ENCODE measurements around the gene SPAST. TPM values are rescaled to one million over a fixed set of nuclear protein-coding genes. Genes with fewer than 3 reads are reported as not detected.
"Not testable (repeated sequence)": the region's sequence is repeated elsewhere in the genome, so short reads cannot be mapped to it uniquely, and the experiment has no call there.

Gene SPAST, protein sequence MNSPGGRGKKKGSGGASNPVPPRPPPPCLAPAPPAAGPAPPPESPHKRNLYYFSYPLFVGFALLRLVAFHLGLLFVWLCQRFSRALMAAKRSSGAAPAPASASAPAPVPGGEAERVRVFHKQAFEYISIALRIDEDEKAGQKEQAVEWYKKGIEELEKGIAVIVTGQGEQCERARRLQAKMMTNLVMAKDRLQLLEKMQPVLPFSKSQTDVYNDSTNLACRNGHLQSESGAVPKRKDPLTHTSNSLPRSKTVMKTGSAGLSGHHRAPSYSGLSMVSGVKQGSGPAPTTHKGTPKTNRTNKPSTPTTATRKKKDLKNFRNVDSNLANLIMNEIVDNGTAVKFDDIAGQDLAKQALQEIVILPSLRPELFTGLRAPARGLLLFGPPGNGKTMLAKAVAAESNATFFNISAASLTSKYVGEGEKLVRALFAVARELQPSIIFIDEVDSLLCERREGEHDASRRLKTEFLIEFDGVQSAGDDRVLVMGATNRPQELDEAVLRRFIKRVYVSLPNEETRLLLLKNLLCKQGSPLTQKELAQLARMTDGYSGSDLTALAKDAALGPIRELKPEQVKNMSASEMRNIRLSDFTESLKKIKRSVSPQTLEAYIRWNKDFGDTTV
- total RNA-seq (ENCODE audit: low replicate concordance), result 28.5 and 43.6 TPM in 2 replicates

DNA sequence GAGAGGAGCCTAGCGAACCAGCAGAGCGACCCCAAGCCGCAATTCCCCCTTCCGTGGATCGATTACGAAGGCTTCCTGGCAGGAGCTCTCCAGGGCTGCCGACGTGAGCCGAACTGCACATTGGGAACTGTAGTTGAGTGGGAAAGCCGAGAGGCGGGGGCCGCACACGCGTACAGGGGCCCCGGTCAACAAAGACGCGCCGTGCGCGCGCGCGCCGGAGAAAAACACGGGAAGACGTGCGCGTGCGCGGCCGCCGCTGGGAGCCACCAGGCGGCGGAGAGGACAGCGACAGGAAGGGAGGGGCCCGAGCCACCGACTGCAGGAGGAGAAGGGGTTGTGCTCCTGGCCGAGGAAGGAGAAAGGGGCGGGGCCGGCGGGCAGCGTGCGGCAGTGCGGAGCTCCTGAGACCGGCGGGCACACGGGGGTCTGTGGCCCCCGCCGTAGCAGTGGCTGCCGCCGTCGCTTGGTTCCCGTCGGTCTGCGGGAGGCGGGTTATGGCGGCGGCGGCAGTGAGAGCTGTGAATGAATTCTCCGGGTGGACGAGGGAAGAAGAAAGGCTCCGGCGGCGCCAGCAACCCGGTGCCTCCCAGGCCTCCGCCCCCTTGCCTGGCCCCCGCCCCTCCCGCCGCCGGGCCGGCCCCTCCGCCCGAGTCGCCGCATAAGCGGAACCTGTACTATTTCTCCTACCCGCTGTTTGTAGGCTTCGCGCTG is at the start of gene SPAST:
SPAST (plus strand) TSS at position 247 of the 711 bp plus-strand sequence; CDS start at position 523, 276 bp downstream.
- peaks cover 6% of the 10 kb centered on the region for H3K27me3 Mint-ChIP-seq (ENCODE audit: insufficient read depth, low read depth)
- Histone ChIP-seq H3K4me3 (peak within 1 kb of the TSS; percentile 96), H3K27me3 (no peaks in the 10 kb centered on the region), H3K9ac (peak within 1 kb of the TSS; percentile 79), H3K9me3 (ENCODE audit: low read depth) (no peaks in the 10 kb centered on the region), H3K36me3 (no peaks in the 10 kb centered on the region), H2AFZ (replicated peaks) (peak within 1 kb of the TSS; percentile 95), H3K79me2 (ENCODE audit: low read depth) (peaks cover 30% of the 10 kb centered on the region), H3K4me1 (peaks cover 9% of the 10 kb centered on the region), H4K20me1 (ENCODE audit: low read depth) (no peaks in the 10 kb centered on the region), H3K27ac (peak within 1 kb of the TSS; percentile 85), H3F3A (ENCODE audit: low read depth) (peaks cover 26% of the 10 kb centered on the region), H3K4me2 (peak within 1 kb of the TSS; percentile 90)
- H3K4me3 Mint-ChIP-seq, result peak within 1 kb of the TSS; percentile 98
- H3K9me3 Mint-ChIP-seq, result no peaks in the 10 kb centered on the region
- peak; percentile 99 for DNase-seq (ENCODE audit: low spot score)
- peak within 1 kb of the TSS; percentile 92 for H3K27ac Mint-ChIP-seq
- H3K36me3 Mint-ChIP-seq, result peaks cover 7% of the 10 kb centered on the region
- H3K4me1 Mint-ChIP-seq, result peaks cover 17% of the 10 kb centered on the region
- TF ChIP-seq EZH2 (IDR thresholded peaks at IDR 0.05) (no peak), CTCF (IDR thresholded peaks at IDR 0.05) (peak; percentile 40)

- not testable (repeated sequence) for H3K9me3 ChIP-seq (ENCODE audit: low read depth); H3K27me3 ChIP-seq; H3F3A ChIP-seq (ENCODE audit: low read depth); H3K9ac ChIP-seq; H3K27ac ChIP-seq; H3K79me2 ChIP-seq (ENCODE audit: low read depth); H3K27ac Mint-ChIP-seq; H3K4me1 ChIP-seq; H3K4me2 ChIP-seq; H2AFZ ChIP-seq (replicated peaks); H3K4me1 Mint-ChIP-seq; H3K9me3 Mint-ChIP-seq; H4K20me1 ChIP-seq (ENCODE audit: low read depth); H3K27me3 Mint-ChIP-seq (ENCODE audit: insufficient read depth, low read depth); H3K36me3 ChIP-seq; DNase-seq (ENCODE audit: low spot score); H3K4me3 Mint-ChIP-seq; H3K4me3 ChIP-seq
- peaks cover 11% of the 10 kb centered on the region for H3K36me3 Mint-ChIP-seq
Measured at GRCh38 chr2:32018789-32019482, 44.4 kb upstream of the SPAST start.

- not testable (repeated sequence) for H4K20me1 ChIP-seq (ENCODE audit: low read depth); H3K9me3 Mint-ChIP-seq; DNase-seq (ENCODE audit: low spot score); H3K27ac ChIP-seq; H3K27me3 Mint-ChIP-seq (ENCODE audit: insufficient read depth, low read depth); H3K27me3 ChIP-seq; H2AFZ ChIP-seq (replicated peaks); H3K9ac ChIP-seq; H3K36me3 ChIP-seq; H3K4me3 ChIP-seq; H3K4me3 Mint-ChIP-seq; H3K9me3 ChIP-seq (ENCODE audit: low read depth); H3K4me2 ChIP-seq; H3F3A ChIP-seq (ENCODE audit: low read depth); H3K27ac Mint-ChIP-seq; H3K4me1 ChIP-seq
- H3K36me3 Mint-ChIP-seq, result peaks cover 21% of the 10 kb centered on the region
- peaks cover 98% of the 10 kb centered on the region for H3K79me2 ChIP-seq (ENCODE audit: low read depth)
- peaks cover 12% of the 10 kb centered on the region for H3K4me1 Mint-ChIP-seq
Measured at GRCh38 chr2:32034198-32034887, 29.0 kb upstream of the SPAST start.

Measured in neural progenitor cell (in vitro differentiated cells).